HCT116 (cell line): ENCODE measurements around the gene OR4D2. TPM values are rescaled to one million over a fixed set of nuclear protein-coding genes. Genes with fewer than 3 reads are reported as not detected.

ENCODE experiments used
- ATAC-seq: fragments of 200-7000 bp; cut with Tn5 transposase; 2 replicates; pipeline ENCODE4 v1.9.1; 2020; ENCODE audit warnings: mild to moderate bottlenecking, moderate library complexity
- BruUV-seq: library from RNA; stranded (reverse); fragments of 400-500 nt; replicated peaks from 2 replicates; lab custom pipeline; 2021; lab: Mats Ljungman, UMichigan
- CTCF ChIA-PET: fragments of 300-600 bp; sonication (Branson Sonifier 250); formaldehyde crosslinking; loops from one replicate; lab custom pipeline; 2021; ENCODE audit warnings: antibody characterized with exemption; lab: Charles Lee
- POLR2A ChIA-PET: fragments of 300-600, 350-600 bp; sonication (Branson Sonifier 250); formaldehyde crosslinking; loops from one replicate; lab custom pipeline; 2021; ENCODE audit warnings: antibody characterized with exemption; lab: Charles Lee
- RAD21 ChIA-PET, 2 experiments: fragments of 300-600 bp; sonication (Branson Sonifier 250); formaldehyde crosslinking; loops; one replicate each; lab custom pipeline; 2023; ENCODE audit warnings: low total read pairs in 2 of 2; ENCODE audit not compliant: uncharacterized antibody in 2 of 2, unreplicated experiment in 2 of 2, low non-redundant PET in 1 of 2; lab: Charles Lee
- DNase-seq: peaks from one replicate; pipeline ENCODE4 v3.0.0-alpha.2; 2010; ENCODE audit warnings: low read depth, low spot score
- H2AFZ ChIP-seq: fragments of 200-600 bp; shearing (Covaris generic), sonication (generic); 2 replicates; pipeline ENCODE4 v1.6.1; 2017; ENCODE audit warnings: low read depth, mixed run types, mixed read lengths, antibody characterized with exemption, low read length; ENCODE audit not compliant: poor library complexity, severe bottlenecking
- H3K27ac ChIP-seq: 2 replicates; pipeline ENCODE4 v1.5.1; 2012; ENCODE audit warnings: low read depth, low read length
- H3K27me3 ChIP-seq: fragments of 200-600 bp; sonication (generic); 2 replicates; pipeline ENCODE4 v1.6.1; 2016; ENCODE audit warnings: mixed run types, low read length, mixed read lengths; ENCODE audit not compliant: insufficient read depth
- H3K36me3 ChIP-seq, 2 experiments: fragments of 200-500 bp in 1 of 2; fragments of 200-600 bp in 1 of 2; sonication (Bioruptor generic) in 1 of 2; sonication (generic) in 1 of 2; 2 replicates each; pipeline versions ENCODE4 v1.5.1 to v1.6.1; 2014 to 2016; ENCODE audit warnings: low read length in 2 of 2, inconsistent platforms in 1 of 2, mixed read lengths in 1 of 2, mixed run types in 1 of 2; ENCODE audit not compliant: insufficient read depth in 2 of 2, control insufficient read depth in 1 of 2
- H3K4me1 ChIP-seq, 2 experiments: fragments of 200-600 bp in 1 of 2; sonication (generic) in 1 of 2; 2 replicates each; pipeline versions ENCODE4 v1.5.1 to v1.6.1; 2012 to 2017; ENCODE audit warnings: low read length in 2 of 2, inconsistent platforms in 1 of 2, mild to moderate bottlenecking in 1 of 2, mixed read lengths in 1 of 2, mixed run types in 1 of 2, moderate library complexity in 1 of 2; ENCODE audit not compliant: insufficient read depth in 2 of 2, control insufficient read depth in 1 of 2
- H3K4me2 ChIP-seq: fragments of 200-600 bp; sonication (generic); 2 replicates; pipeline ENCODE4 v1.6.1; 2017; ENCODE audit warnings: mixed run types, low read length, mixed read lengths
- H3K4me3 ChIP-seq, 2 experiments: fragments of 200-600 bp in 1 of 2; sonication (generic) in 1 of 2; replicated peaks in 1 of 2; 2 replicates each; pipeline ENCODE4 v1.5.1; 2011 to 2016; ENCODE audit warnings: low read length in 2 of 2, control low read depth in 1 of 2, low read depth in 1 of 2, mild to moderate bottlenecking in 1 of 2, mixed read lengths in 1 of 2, mixed run types in 1 of 2
- H3K79me2 ChIP-seq: fragments of 200-600 bp; sonication (generic); 2 replicates; pipeline ENCODE4 v1.6.1; 2017; ENCODE audit warnings: mild to moderate bottlenecking, mixed run types, low read length, moderate library complexity, mixed read lengths; ENCODE audit not compliant: insufficient read depth
- H3K9ac ChIP-seq: fragments of 200-600 bp; sonication (generic); 2 replicates; pipeline ENCODE4 v1.6.1; 2016; ENCODE audit warnings: low read length, mixed read lengths
- H3K9me2 ChIP-seq: fragments of 200-600 bp; sonication (generic), shearing (Covaris generic); 2 replicates; pipeline ENCODE4 v1.6.1; 2017; ENCODE audit warnings: mixed run types, mild to moderate bottlenecking, moderate library complexity; ENCODE audit not compliant: insufficient read depth
- H3K9me3 ChIP-seq, 2 experiments: fragments of 200-500 bp in 1 of 2; fragments of 200-600 bp in 1 of 2; sonication (Bioruptor generic) in 1 of 2; sonication (generic) in 1 of 2; 2 replicates each; pipeline ENCODE4 v1.6.1; 2014 to 2017; ENCODE audit warnings: low read length in 2 of 2, mixed read lengths in 2 of 2, inconsistent platforms in 1 of 2, low read depth in 1 of 2, mild to moderate bottlenecking in 1 of 2, mixed run types in 1 of 2, moderate library complexity in 1 of 2; ENCODE audit not compliant: control insufficient read depth in 1 of 2, insufficient read depth in 1 of 2
- H4K20me1 ChIP-seq: fragments of 200-600 bp; sonication (generic), shearing (Covaris generic); 2 replicates; pipeline ENCODE4 v1.6.1; 2017; ENCODE audit warnings: mixed run types, mild to moderate bottlenecking, moderate library complexity; ENCODE audit not compliant: insufficient read depth
- ATF3 ChIP-seq: IDR thresholded peaks from 2 replicates; pipeline ENCODE4 v1.6.1; 2012
- CTCF ChIP-seq, 3 experiments: fragments of 200-600 bp in 1 of 3; sonication (generic) in 1 of 3; IDR thresholded peaks in 2 of 3; conservative IDR thresholded peaks in 1 of 3; 2 replicates each; pipeline ENCODE4 v1.5.1; 2012 to 2017; ENCODE audit warnings: low read depth in 2 of 3, low read length in 2 of 3, antibody characterized with exemption in 1 of 3, borderline replicate concordance in 1 of 3, control low read depth in 1 of 3, mild to moderate bottlenecking in 1 of 3, mixed read lengths in 1 of 3, mixed run types in 1 of 3, moderate library complexity in 1 of 3; ENCODE audit not compliant: insufficient read depth in 1 of 3
- EGR1 ChIP-seq: IDR thresholded peaks from 2 replicates; pipeline ENCODE4 v1.6.1; 2012; ENCODE audit warnings: low read depth
- ELF1 ChIP-seq: IDR thresholded peaks from 2 replicates; pipeline ENCODE4 v1.6.1; 2012; ENCODE audit warnings: low read depth, borderline replicate concordance
- EZH2 ChIP-seq: fragments of 200-600 bp; sonication (generic); IDR thresholded peaks from 2 replicates; pipeline ENCODE4 v1.6.1; 2017; ENCODE audit warnings: antibody characterized with exemption, mixed run types
- EZH2phosphoT487 ChIP-seq: fragments of 200-600 bp; IDR thresholded peaks from 2 replicates; pipeline ENCODE4 v1.6.1; 2018; ENCODE audit warnings: antibody characterized with exemption, borderline replicate concordance
- FOSL1 ChIP-seq: IDR thresholded peaks from 2 replicates; pipeline ENCODE4 v1.6.1; 2012; ENCODE audit warnings: low read depth
- JUND ChIP-seq: IDR thresholded peaks from 2 replicates; pipeline ENCODE4 v1.6.1; 2012
- POLR2A ChIP-seq: IDR thresholded peaks from 2 replicates; pipeline ENCODE4 v1.7.0; 2011; ENCODE audit warnings: borderline replicate concordance; ENCODE audit not compliant: insufficient read depth, insufficient read length; ENCODE audit errors: extremely low read depth
- RAD21 ChIP-seq: IDR thresholded peaks from 2 replicates; pipeline ENCODE4 v1.6.1; 2012; ENCODE audit warnings: low read depth, mild to moderate bottlenecking
- SIN3A ChIP-seq: IDR thresholded peaks from 2 replicates; pipeline ENCODE4 v1.6.1; 2012; ENCODE audit warnings: low read depth
- SRF ChIP-seq: IDR thresholded peaks from 2 replicates; pipeline ENCODE4 v1.6.1; 2012; ENCODE audit warnings: low read depth
- TCF7L2 ChIP-seq: IDR thresholded peaks from 2 replicates; pipeline ENCODE4 v1.7.0; 2011; ENCODE audit warnings: borderline replicate concordance, inconsistent platforms; ENCODE audit not compliant: insufficient read depth, insufficient read length; ENCODE audit errors: extremely low read depth
- ZBTB33 ChIP-seq: IDR thresholded peaks from 2 replicates; pipeline ENCODE4 v1.6.1; 2011; ENCODE audit warnings: mild to moderate bottlenecking, low read length, moderate library complexity; ENCODE audit not compliant: insufficient replicate concordance; ENCODE audit errors: extremely low read depth
- intact Hi-C: fragments of 100-400 bp; cut with micrococcal nuclease; formaldehyde crosslinking; loops from 2 replicates; pipeline ENCODE4 v1.10.0; 2022
- total RNA-seq: library from RNA; stranded (reverse); gene quantifications from one replicate; pipeline ENCODE4 v1.2.1, GENCODE V29; 2021; ENCODE audit not compliant: unreplicated experiment

Gene OR4D2
- total RNA-seq, 1 experiment from 2014 or later = not detected

- H3K4me1 ChIP-seq = peaks cover 16 to 33% of the 10 kb centered on the region in 2 experiments
- H3K36me3 ChIP-seq = no peaks in the 10 kb centered on the region
- H3K9me2 ChIP-seq = no peaks in the 10 kb centered on the region
- no peak overlapping the region for H3K9ac ChIP-seq
- no peak for ATAC-seq
- RAD21 ChIA-PET = no interaction called here
- H3K4me3 ChIP-seq = no peak overlapping the region
- BruUV-seq = no TSS peak
- no peaks in the 10 kb centered on the region for H3K79me2 ChIP-seq
- H3K27ac ChIP-seq = no peak overlapping the region
- no peak for DNase-seq
- no peaks in the 10 kb centered on the region for H3K27me3 ChIP-seq
- no peaks in the 10 kb centered on the region for H3K9me3 ChIP-seq
- POLR2A ChIA-PET = no interaction called here
- no peak overlapping the region for H2AFZ ChIP-seq
- TF ChIP-seq RAD21 (no peak), FOSL1 (no peak), CTCF (IDR thresholded peaks at IDR 0.05 in 2 of 3, conservative IDR thresholded peaks at IDR 0.05 in 1 of 3; ENCODE audit: borderline replicate concordance in 1 of 3, insufficient read depth in 1 of 3, low read depth in 2 of 3, low read length in 2 of 3) (no peak), JUND (no peak), TCF7L2 (no peak), POLR2A (no peak), EGR1 (no peak), SIN3A (no peak), SRF (no peak), ELF1 (no peak)
- CTCF ChIA-PET = no interaction called here
- no peak overlapping the region for H3K4me2 ChIP-seq
- intact Hi-C loops = no loop called here
- no peaks in the 10 kb centered on the region for H4K20me1 ChIP-seq
Measured at GRCh38 chr17:58186591-58186990, 19.8 kb downstream of the OR4D2 start.

- Histone ChIP-seq H2AFZ (no peak overlapping the region), H3K9me3 (no peaks in the 10 kb centered on the region), H4K20me1 (no peaks in the 10 kb centered on the region), H3K9me2 (no peaks in the 10 kb centered on the region), H3K4me3 (no peak overlapping the region), H3K4me1 (peaks cover 16 to 33% of the 10 kb centered on the region in 2 experiments), H3K27me3 (no peaks in the 10 kb centered on the region), H3K36me3 (no peaks in the 10 kb centered on the region), H3K27ac (no peak overlapping the region), H3K79me2 (no peaks in the 10 kb centered on the region), H3K4me2 (no peak overlapping the region), H3K9ac (no peak overlapping the region)
- ChIA-PET POLR2A (no interaction called here), CTCF (no interaction called here), RAD21 (no interaction called here)
- DNase-seq = no peak
- no peak for ATAC-seq
- TF ChIP-seq ATF3 (no peak), EZH2 (no peak), EZH2phosphoT487 (no peak), JUND (no peak), POLR2A (no peak), ZBTB33 (no peak)
- intact Hi-C loops = no loop called here
- BruUV-seq = no TSS peak
Measured at GRCh38 chr17:58187063-58187462, 20.3 kb downstream of the OR4D2 start.
